NCI-H2107 (cell line): ENCODE data around the gene CEP104.

Experiments used
- DNase-seq: peaks from one replicate; lab custom pipeline; 2025; lab: John Stamatoyannopoulos, UW

Gene CEP104

GRCh38 chr1:3762873-3763228, 94.2 kb downstream of the CEP104 start:
- DNase-seq = no peak

- no peak for DNase-seq
Measured at GRCh38 chr1:3762151-3762872, 94.7 kb downstream of the CEP104 start.
